Body of pancreas (tissue), 4 donors: Measurements from ENCODE around the gene PDCD1. TPM values are rescaled to one million over a fixed set of nuclear protein-coding genes. Genes with fewer than 3 reads are reported as not detected.
A peak's percentile ranks its signal among the peaks of the same experiment; 100 is the strongest.

Experiments used
- ATAC-seq: fragments of 150-250 bp; one replicate; pipeline ENCODE4 v1.9.1; 2016
- DNase-seq, 4 donors: peaks; one replicate each; pipeline ENCODE4 v3.0.0-alpha.2; 2019
- H3K27ac ChIP-seq, 4 donors: fragments of 200-600 bp; sonication (generic); 1 replicate in 3 of 4; 2 replicates in 1 of 4; pipeline versions ENCODE4 v1.5.1 to v1.6.1; 2016 to 2019; ENCODE audit warnings: mild to moderate bottlenecking in 1 of 4, mixed read lengths in 1 of 4, moderate library complexity in 1 of 4
- H3K27me3 ChIP-seq, 2 donors: fragments of 200-600 bp; sonication (generic); one replicate each; pipeline ENCODE4 v1.6.0; 2016; ENCODE audit warnings: mild to moderate bottlenecking in 1 of 2
- H3K36me3 ChIP-seq, 2 donors: fragments of 200-600 bp; sonication (generic); replicated peaks in 1 of 2; 2 replicates each; pipeline ENCODE4 v1.5.1; 2016; ENCODE audit warnings: low read depth in 2 of 2; ENCODE audit not compliant: insufficient read depth in 1 of 2
- H3K4me1 ChIP-seq: fragments of 200-600 bp; sonication (generic); one replicate; pipeline ENCODE4 v1.6.0; 2016
- H3K4me3 ChIP-seq, 2 donors: fragments of 200-600 bp; sonication (generic); 1 replicate in 1 of 2; 2 replicates in 1 of 2; pipeline ENCODE4 v1.5.1; 2016 to 2019
- H3K9me3 ChIP-seq, 3 donors: fragments of 200-600 bp; sonication (generic); 1 replicate in 2 of 3; 2 replicates in 1 of 3; pipeline ENCODE4 v1.5.1; 2016
- POLR2A ChIP-seq, 3 donors: fragments of 450-650 bp; IDR thresholded peaks; one replicate each; pipeline ENCODE4 v1.6.1; 2016; ENCODE audit warnings: antibody characterized with exemption in 3 of 3, mild to moderate bottlenecking in 2 of 3
- WGBS, 2 donors: methylation state at CpG; one replicate each; pipeline ENCODE4 v1.1.5; 2017; 5-methylcytosine and 5-hydroxymethylcytosine counted together
- intact Hi-C: fragments of 100-400 bp; cut with DNase I; formaldehyde crosslinking; loops from one replicate; pipeline ENCODE4 v1.15.1; 2023
- total RNA-seq, 2 donors: library from RNA; depleted of rRNA; stranded (reverse); fragments of >200 nt; gene quantifications; one replicate each; pipeline ENCODE4 v1.1.0, GENCODE V29; 2016
- TF ChIP-seq, protein P1 (sequence below), 7 experiments: fragments of 450-650 bp in 4 of 7; fragments of 200-600 bp in 3 of 7; sonication (generic) in 3 of 7; IDR thresholded peaks; one replicate each; pipeline ENCODE4 v1.5.1; 2016 to 2019; ENCODE audit warnings: antibody characterized with exemption in 7 of 7

PDCD1 gene
- total RNA-seq, 2 donors from 2014 or later = 0.99 to 1.3 TPM

GRCh38 chr2:241884951-241885290 is 26.2 kb upstream of the PDCD1 start:
- DNase-seq (peak in 1 of 4 donors; percentile 42), ATAC-seq (no peak)
- peak in 1 of 3 donors; percentile 18 for TF ChIP-seq POLR2A (IDR thresholded peaks at IDR 0.05)
- TF ChIP-seq, protein P1, sequence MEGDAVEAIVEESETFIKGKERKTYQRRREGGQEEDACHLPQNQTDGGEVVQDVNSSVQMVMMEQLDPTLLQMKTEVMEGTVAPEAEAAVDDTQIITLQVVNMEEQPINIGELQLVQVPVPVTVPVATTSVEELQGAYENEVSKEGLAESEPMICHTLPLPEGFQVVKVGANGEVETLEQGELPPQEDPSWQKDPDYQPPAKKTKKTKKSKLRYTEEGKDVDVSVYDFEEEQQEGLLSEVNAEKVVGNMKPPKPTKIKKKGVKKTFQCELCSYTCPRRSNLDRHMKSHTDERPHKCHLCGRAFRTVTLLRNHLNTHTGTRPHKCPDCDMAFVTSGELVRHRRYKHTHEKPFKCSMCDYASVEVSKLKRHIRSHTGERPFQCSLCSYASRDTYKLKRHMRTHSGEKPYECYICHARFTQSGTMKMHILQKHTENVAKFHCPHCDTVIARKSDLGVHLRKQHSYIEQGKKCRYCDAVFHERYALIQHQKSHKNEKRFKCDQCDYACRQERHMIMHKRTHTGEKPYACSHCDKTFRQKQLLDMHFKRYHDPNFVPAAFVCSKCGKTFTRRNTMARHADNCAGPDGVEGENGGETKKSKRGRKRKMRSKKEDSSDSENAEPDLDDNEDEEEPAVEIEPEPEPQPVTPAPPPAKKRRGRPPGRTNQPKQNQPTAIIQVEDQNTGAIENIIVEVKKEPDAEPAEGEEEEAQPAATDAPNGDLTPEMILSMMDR (IDR thresholded peaks at IDR 0.05) = no peak
- H3K36me3 ChIP-seq = no peaks in the 10 kb centered on the region
- H3K27ac ChIP-seq = peak overlapping the region; percentile 72 to 98 (median 96)
- peaks cover 63% of the 10 kb centered on the region for H3K4me1 ChIP-seq
- H3K4me3 ChIP-seq = no peak overlapping the region
- intact Hi-C loops = no loop called here
- 51 to 67% methylated on average over 8 of the region's 8 CpGs for WGBS, 2 donors
- H3K27me3 ChIP-seq = no peaks in the 10 kb centered on the region
- H3K9me3 ChIP-seq = no peaks in the 10 kb centered on the region

- ATAC-seq (peak; percentile 48), DNase-seq (peak; percentile 82 to 90 (median 84))
- Histone ChIP-seq H3K4me3 (peak overlapping the region in 1 of 2 donors; percentile 20), H3K9me3 (no peaks in the 10 kb centered on the region), H3K36me3 (no peaks in the 10 kb centered on the region), H3K4me1 (peaks cover 50% of the 10 kb centered on the region), H3K27me3 (no peaks in the 10 kb centered on the region), H3K27ac (peak overlapping the region; percentile 96 to 98 (median 96))
- peak; percentile 71 to 88 (median 88) for TF ChIP-seq POLR2A (IDR thresholded peaks at IDR 0.05)
- TF ChIP-seq, protein P1 (IDR thresholded peaks at IDR 0.05) = peak in 4 of 7 experiments; percentile 38 to 51 (median 50)
- intact Hi-C loops = no loop called here
- 8 to 11% methylated on average over 8 to 23 of the region's 23 CpGs for WGBS, 2 donors
These were observed 23.5 kb upstream of the PDCD1 start for GRCh38 chr2:241882091-241882625.

DNA sequence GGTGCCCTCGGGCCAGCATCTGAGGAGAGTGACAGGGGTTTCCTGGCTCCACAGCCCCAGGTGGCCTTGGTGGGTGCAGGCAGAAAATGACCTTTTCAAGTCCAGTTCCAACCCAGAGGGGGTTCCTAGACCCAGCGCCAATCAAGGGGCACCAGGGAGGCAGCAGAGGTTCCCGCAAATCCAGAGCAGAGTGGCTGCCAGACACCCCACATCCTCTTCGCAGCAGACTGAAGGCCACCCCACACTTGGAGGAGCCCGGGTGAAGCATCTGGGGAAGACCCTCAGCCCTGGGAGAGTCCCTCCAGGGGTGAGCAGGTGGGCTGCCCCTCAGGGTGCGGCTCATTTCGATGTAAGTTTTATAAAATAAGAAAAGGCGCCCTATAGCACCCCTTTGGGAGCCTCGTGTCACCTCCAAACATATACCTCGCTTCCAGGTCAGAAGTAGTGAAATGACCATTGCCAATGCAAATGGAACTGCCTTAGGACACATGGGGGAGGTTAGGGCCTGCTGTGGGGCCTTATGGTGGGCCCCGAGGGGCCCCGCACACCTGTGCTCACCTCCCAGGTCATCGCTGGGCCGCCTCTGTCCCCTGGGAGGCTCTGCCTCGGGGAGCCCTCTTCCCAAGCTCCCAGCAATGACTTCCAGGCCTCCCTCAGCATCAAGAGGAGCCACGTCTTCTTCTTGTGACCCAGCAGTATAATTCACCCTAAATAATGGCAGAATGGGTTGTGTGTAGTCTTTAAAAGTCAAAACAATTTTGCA is 21.8 kb upstream of the PDCD1 start:
- TF ChIP-seq, protein P1 (IDR thresholded peaks at IDR 0.05) = no peak
- TF ChIP-seq POLR2A (IDR thresholded peaks at IDR 0.05) = no peak
- H3K27ac ChIP-seq = peak overlapping the region in 3 of 4 donors; percentile 96 to 98 (median 97)

GRCh38 chr2:241879326-241879725 is 20.6 kb upstream of the PDCD1 start:
- no peak for TF ChIP-seq POLR2A (IDR thresholded peaks at IDR 0.05)
- TF ChIP-seq, protein P1 (IDR thresholded peaks at IDR 0.05) = no peak
- Histone ChIP-seq H3K9me3 (no peaks in the 10 kb centered on the region), H3K36me3 (no peaks in the 10 kb centered on the region), H3K4me1 (peaks cover 24% of the 10 kb centered on the region), H3K27ac (no peak overlapping the region), H3K27me3 (no peaks in the 10 kb centered on the region), H3K4me3 (no peak overlapping the region)
- intact Hi-C loops = no loop called here
- ATAC-seq (no peak), DNase-seq (no peak)
- WGBS, 2 donors = 83 to 87% methylated on average over 8 to 9 of the region's 9 CpGs

More for the DNA sequence above, 21.8 kb upstream of the PDCD1 start:
- intact Hi-C loops = no loop called here
- no peaks in the 10 kb centered on the region for H3K9me3 ChIP-seq
- H3K27me3 ChIP-seq = no peaks in the 10 kb centered on the region
- no peak overlapping the region for H3K4me3 ChIP-seq
- WGBS, 2 donors = 73 to 83% methylated on average over 11 to 16 of the region's 16 CpGs
- DNase-seq (no peak), ATAC-seq (no peak)
- H3K4me1 ChIP-seq = peaks cover 35% of the 10 kb centered on the region
- H3K36me3 ChIP-seq = no peaks in the 10 kb centered on the region
